Measurements from ENCODE around the gene SEMA5A.

The SEMA5A gene

GRCh38 chr5:9332026-9332425 is 213.8 kb downstream of the SEMA5A start:
- DNase-seq (ENCODE audit: low read depth, low spot score), result no peak

DNA sequence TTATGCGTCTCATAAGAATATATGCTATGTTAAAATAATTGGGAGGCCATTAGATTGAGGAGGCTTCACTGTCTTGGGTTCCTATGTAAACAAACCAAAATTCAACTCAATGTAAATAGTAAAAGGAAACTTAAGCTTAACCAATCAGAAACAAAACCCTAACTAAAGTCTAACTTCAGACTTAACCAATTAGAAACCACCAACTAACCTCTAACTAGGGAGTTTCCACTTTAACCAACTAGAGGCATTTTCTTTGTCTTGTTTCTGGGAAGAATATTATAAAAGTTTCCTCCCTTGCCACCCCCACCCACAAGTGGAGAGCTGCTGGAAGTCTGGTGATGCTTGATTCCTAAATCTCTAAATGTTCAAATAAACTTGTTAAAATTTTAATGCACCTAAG is 214.5 kb downstream of the SEMA5A start:
- DNase-seq (ENCODE audit: low read depth, low spot score), result no peak

DNA sequence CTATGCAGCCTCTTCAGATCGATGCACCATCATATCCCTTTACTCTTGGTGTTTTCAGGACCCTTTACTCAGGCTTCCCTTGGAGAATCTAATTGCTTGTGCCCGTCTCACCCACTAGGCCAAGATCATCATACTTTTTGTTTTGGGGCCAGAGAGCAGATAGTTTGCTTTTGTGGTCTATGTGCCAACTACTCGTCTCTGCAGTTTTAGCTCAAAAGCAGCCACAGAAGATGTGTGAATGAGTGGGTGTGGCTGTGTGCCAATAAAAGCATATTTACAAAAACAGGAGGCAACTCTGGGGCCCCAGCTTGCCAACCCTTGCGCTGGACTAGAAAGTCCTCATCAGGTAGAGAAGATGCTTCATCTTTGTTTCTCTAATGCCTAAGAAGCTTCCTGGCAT is 216.8 kb downstream of the SEMA5A start:
- DNase-seq (ENCODE audit: low read depth, low spot score), result no peak

DNA sequence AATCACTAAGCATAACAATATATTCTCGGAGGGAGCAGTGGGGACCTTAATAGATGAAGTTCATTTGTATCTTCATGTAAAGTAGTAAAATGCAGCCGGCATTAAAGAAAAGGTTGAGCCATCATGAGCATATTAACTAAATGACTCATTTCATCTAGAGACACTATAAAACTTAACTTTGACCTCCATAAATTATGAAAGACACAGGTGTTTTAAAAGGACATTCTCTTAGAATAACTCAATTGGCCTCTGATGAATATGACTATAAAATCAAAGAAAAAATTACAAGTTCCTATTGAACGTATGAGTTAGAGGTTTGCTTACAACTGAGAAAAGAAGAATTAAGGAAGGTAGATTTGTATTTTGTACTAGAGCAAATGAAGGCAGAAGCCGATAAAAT is 220.3 kb downstream of the SEMA5A start:
- no peak for DNase-seq (ENCODE audit: low read depth, low spot score)

- no peak for DNase-seq (ENCODE audit: low read depth, low spot score)
These were observed 221.4 kb downstream of the SEMA5A start for GRCh38 chr5:9324348-9325077.

DNA sequence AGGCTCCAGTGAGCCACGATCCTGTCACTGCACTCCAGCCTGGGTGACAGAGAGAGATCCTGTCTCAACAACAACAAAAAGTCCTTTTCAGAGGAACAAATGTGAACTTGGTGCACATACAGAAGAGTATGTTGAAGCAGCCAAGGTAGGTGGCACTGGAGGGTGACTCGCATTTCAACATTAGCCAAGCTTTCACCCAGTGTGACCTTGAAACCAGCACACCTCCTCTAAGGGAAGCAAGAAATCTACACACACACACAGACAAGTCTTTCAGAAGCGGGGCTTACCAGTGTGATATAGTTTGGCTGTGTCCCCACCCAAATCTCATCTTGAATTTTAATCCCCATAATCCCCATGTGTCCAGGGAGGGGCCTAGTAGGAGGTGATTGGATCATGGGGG is 225.2 kb downstream of the SEMA5A start:
- DNase-seq (ENCODE audit: low read depth, low spot score), result no peak

DNA sequence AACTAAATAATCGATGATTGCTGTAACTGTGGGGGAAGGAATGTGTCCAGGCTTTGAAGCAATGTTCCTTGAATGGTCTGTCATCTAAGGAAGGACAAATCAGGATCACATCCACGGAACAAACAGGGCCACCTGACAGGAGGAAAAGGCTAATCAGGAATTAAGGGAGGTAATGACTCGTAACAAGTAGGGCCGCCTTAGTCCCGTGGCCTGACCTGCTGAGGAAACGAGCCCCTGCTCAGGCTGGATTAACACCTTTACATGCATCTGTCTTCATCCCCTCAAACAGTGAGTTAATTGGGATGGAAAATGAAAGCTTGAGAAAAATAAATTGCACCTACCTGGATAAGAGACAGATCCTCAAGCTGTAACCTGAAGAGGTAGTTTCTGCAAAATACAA is 227.8 kb downstream of the SEMA5A start:
- DNase-seq (ENCODE audit: low read depth, low spot score), result no peak

DNA sequence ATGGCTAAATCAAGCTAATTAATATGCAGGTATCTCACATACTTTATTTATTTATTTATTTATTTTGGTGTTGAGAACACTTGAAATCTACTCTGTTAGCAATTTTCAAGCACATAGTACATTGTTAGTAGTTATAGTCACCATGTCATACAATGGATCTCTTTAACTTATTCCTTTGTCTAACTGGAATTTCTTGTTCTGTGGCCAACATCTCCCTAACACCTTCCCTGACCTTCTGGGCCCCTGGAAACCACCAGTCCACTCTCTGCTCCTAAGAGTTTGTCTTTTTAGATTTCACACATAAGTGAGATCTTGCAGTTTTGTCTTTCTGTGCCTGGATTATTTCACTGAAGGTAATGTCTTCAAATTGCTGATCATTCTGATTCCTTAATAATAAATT is 229.1 kb downstream of the SEMA5A start:
- DNase-seq (ENCODE audit: low read depth, low spot score), result no peak

GRCh38 chr5:9316041-9316440 is 229.8 kb downstream of the SEMA5A start:
- DNase-seq (ENCODE audit: low read depth, low spot score), result no peak

- DNase-seq (ENCODE audit: low read depth, low spot score), result no peak
These were observed 231.3 kb downstream of the SEMA5A start for GRCh38 chr5:9314558-9314957.

GRCh38 chr5:9313751-9314150 is 232.1 kb downstream of the SEMA5A start:
- no peak for DNase-seq (ENCODE audit: low read depth, low spot score)

DNA sequence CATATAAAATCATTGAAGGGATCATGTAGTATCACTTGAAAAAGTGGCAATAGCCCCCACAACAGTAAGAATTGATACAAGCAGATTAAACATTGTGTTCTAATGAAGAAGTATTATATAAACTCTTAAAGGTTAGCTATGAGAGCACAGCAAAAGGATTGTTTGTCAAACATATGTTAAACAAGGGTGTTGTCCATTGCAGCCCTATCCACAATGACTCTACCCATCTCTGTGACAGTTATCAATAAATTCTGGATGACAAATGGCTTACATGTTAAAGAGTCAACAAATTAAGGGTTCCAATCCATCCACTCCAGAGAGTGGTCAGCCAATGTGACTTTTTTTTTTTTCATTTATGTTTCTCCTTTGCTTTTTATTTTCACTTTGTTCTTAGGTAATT is 238.7 kb downstream of the SEMA5A start:
- no peak for DNase-seq (ENCODE audit: low read depth, low spot score)

GRCh38 chr5:9302218-9302617 is 243.7 kb downstream of the SEMA5A start:
- no peak for DNase-seq (ENCODE audit: low read depth, low spot score)

GRCh38 chr5:9301200-9301599 is 244.7 kb downstream of the SEMA5A start:
- DNase-seq (ENCODE audit: low read depth, low spot score), result no peak

DNA sequence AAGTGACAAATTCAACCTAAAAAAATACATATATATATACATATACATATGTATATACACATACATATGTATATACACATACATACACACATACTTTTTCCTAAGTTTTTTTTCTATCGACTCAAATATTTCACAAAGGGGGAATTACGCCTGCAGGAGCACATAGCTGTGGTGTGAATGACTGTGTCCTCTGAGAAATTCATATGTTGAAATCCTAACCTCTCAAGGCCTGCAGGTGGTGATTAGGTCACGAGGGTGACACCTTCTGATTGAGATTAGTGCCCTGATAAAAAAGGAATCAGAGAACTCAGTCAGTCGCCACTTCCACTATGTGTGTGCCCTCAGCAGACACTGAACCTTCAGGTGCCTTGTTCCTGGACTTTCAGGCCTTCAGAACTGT is 248.7 kb downstream of the SEMA5A start:
- DNase-seq (ENCODE audit: low read depth, low spot score), result no peak

GRCh38 chr5:9295466-9295801 is 250.4 kb downstream of the SEMA5A start:
- no peak for DNase-seq (ENCODE audit: low read depth, low spot score)

DNA sequence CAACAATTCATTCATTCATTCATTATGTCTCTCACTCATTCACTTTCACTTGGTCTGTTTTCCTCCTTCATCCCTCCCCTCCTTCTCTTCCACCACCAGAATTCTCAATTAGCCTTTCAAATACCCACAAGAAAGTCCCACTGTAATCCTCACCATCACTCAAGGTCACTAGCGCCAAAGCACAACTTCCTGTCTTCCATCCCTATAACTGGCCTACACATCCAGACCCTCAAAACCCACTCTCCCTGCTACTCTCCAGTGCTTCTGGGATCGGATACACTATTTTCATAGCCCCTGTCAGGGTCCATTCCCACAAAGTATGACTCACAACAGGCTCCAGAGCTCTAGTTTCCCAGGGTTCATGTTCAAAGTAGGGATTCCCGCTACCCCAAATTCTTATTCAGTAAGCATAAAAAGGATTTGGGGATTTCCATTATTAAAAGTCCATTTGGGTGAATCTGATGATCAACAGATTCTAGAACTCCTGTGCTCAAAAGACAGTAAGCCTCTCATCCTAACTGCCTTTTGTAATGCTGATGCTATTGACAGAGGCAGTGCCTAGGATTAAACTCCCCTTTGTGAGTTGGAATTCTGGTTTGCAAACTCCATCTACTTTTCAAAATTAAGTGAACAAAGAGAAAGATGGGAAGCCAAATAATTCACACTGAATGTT is 250.9 kb downstream of the SEMA5A start:
- DNase-seq (ENCODE audit: low read depth, low spot score), result no peak

DNA sequence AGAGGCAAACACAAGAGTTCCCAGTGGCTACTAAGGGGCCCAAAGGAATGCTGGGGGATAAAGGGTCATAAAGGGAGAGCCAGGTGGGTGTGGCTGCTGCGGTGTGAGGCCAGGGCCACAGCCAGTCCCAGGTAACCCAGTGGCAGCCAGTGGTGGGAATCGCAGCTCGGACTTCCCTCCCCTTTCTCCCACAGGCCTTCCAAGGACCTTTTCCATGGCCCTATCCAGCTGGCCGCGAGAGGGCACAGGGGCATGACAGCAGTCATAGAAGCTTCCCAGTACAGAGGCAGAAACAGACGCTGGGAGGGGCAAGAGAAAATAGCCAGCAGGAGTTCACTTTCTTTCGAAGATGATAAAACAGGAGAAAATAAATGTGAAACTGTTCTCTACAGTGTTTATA is 257.6 kb downstream of the SEMA5A start:
- no peak for DNase-seq (ENCODE audit: low read depth, low spot score)

GRCh38 chr5:9284781-9285307 is 261.0 kb downstream of the SEMA5A start:
- DNase-seq (ENCODE audit: low read depth, low spot score), result no peak

DNA sequence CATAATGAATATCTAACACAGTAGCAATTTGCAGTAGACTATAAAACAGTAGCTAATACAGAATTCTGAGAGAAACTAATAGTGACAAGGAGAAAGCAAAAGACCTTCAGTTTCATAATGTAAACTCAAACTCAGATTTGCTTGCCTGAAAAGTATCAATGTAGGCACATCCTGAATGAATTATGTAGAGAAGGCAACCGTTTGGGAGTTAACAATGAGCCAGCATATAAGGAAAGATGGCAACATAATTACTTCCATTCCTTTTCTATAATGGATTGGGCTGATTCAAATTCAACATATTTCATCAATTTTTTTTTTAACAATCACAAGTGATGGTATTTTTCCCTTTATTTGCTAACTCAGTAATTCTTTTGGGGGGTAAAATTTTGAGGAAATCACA is 261.6 kb downstream of the SEMA5A start:
- DNase-seq (ENCODE audit: low read depth, low spot score), result no peak

GRCh38 chr5:9283473-9283872 is 262.4 kb downstream of the SEMA5A start:
- DNase-seq (ENCODE audit: low read depth, low spot score), result no peak

- DNase-seq (ENCODE audit: low read depth, low spot score), result no peak
These were observed 262.9 kb downstream of the SEMA5A start for GRCh38 chr5:9283021-9283420.

GRCh38 chr5:9282211-9282610 is 263.7 kb downstream of the SEMA5A start:
- DNase-seq (ENCODE audit: low read depth, low spot score), result no peak

Data from activated CD4-positive, CD25-positive, alpha-beta regulatory T cell treated with anti-CD3 and anti-CD28 coated beads, Interleukin-2, amount 50 U/mL, for 16 hours (primary cell).